HG03575 (cell line): ENCODE data around the gene ZP1.

ENCODE experiments used
- ATAC-seq: cut with Tn5 transposase; IDR thresholded peaks from one replicate; pipeline ENCODE4 v1.9.1; 2021; ENCODE audit not compliant: unreplicated experiment, insufficient number of reproducible peaks, low FRiP score; ENCODE audit errors: extremely low read depth

ZP1 gene

DNA sequence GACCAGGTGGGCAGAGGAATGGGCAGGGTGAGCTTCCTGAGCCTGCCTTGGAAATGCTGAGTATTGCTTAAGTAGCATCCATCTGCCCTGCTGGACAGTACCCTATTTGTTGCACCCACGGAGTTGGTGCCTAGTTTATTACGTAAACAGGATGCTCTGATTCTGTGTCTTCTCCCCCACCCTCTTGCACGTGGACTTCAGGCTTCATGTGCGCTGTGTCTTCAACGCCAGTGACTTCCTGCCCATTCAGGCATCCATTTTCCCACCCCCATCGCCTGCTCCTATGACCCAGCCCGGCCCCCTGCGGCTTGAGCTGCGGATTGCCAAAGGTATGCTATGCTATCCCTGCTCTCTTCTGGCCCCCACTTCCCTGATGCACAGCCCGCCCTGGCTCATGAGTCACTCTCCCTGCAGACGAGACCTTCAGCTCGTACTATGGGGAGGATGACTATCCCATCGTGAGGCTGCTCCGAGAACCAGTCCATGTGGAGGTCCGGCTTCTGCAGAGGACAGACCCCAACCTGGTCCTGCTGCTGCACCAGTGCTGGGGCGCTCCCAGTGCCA, 5.7 kb downstream of the ZP1 start:
- no peak for ATAC-seq

DNA sequence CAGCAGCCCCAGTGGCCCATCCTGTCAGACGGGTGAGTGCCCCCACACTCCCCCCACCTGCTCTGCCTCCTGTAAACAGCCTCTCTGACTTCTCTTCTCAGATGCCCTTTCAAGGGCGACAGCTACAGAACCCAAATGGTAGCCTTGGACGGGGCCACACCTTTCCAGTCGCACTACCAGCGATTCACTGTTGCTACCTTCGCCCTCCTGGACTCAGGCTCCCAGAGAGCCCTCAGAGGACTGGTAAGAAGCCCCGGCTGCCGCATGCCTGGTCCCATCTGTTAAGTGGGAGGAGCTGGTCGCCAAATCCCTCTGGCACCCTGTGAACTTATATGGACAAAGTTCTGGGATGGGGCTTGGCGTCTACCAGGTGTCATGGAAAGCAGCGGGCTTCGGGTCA, 6.2 kb downstream of the ZP1 start:
- no peak for ATAC-seq

DNA sequence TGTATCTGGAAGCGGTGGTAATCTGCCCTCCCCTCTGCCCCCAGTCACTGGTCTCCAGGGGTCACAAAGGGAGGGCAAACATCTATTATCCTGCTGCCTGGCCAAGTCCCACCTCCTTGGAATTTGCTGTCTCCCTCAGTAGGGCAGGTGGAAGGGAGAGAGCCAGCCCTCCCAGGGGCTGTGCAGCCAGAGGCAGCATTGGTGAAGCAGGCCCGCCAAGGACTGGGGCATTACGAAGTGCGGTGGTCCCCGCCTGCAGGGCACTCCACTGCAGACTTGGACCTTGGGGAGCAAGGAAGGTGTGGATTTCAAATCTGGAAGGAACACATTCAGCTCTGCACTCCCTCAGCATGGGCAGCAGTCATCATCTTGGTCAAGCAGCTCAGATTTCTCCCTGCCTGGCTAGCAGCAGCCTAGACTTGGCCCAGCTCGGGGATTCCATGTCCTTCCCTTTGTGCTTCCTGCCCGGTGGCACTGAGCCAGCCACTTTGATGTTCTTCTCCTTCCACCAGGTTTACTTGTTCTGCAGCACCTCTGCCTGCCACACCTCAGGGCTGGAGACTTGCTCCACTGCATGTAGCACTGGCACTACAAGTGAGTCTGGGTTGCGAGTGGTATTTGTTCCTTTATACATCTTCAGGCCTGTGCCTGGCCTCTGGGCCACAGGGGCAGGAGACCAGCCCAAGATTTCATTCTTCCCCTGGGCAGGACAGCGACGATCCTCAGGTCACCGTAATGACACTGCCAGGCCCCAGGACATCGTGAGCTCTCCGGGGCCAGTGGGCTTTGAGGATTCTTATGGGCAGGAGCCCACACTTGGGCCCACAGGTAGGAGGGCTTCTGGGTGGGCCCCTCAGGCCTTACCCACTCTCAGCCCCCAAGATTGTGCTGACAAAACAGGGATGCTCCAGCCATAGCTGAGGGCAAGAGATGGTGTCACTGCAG, 7.4 kb downstream of the ZP1 start:
- ATAC-seq, result no peak

DNA sequence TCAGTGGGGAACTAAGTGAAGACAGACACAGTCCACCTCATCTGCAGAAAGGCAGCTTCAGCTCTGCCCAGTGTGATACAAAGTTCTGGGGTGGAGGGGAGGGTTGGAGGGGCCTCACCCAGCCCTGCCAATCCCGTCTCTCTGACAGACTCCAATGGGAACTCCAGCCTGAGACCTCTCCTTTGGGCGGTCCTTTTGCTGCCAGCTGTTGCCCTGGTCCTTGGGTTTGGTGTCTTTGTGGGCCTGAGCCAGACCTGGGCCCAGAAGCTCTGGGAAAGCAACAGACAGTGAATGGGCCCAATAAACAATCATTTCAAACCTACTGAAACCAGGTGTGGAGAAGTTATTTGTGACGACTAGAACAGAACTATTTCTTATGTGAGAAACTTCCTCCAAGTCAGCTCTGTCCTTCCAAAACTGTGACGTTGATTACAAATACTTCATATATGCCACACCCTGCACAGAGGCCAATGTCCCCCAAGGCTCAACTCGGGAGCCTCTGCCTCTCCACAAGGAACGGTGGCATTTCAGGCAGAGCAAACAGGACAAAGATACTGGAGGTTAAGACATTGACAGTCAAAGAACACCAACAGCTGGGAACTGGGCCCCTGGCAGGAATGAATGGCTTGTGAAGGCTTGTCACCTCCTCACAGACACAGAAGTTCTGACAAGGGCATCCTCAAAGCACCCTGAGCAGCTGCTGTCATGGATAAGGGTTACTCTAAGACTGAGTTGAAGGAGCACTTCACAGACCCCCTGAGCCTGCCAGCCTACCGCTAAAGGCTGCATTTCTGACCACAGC, 8.2 kb downstream of the ZP1 start:
- ATAC-seq, result no peak

DNA sequence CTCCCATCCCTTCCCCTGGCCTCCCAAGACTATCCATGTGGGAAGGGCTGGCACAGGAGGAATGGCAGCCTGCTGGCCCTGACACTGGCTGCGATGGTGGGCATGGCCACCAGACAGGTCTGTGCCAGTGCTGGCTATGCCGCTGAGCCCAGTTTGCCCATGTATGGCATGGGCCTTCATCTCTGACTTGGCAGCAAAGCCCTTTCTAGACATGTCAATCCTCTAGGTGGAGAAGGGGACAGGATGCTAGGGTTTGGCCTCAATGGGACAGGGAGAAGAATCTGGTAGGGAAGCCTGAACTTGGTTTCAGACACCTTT, 8.8 kb downstream of the ZP1 start:
- no peak for ATAC-seq

DNA sequence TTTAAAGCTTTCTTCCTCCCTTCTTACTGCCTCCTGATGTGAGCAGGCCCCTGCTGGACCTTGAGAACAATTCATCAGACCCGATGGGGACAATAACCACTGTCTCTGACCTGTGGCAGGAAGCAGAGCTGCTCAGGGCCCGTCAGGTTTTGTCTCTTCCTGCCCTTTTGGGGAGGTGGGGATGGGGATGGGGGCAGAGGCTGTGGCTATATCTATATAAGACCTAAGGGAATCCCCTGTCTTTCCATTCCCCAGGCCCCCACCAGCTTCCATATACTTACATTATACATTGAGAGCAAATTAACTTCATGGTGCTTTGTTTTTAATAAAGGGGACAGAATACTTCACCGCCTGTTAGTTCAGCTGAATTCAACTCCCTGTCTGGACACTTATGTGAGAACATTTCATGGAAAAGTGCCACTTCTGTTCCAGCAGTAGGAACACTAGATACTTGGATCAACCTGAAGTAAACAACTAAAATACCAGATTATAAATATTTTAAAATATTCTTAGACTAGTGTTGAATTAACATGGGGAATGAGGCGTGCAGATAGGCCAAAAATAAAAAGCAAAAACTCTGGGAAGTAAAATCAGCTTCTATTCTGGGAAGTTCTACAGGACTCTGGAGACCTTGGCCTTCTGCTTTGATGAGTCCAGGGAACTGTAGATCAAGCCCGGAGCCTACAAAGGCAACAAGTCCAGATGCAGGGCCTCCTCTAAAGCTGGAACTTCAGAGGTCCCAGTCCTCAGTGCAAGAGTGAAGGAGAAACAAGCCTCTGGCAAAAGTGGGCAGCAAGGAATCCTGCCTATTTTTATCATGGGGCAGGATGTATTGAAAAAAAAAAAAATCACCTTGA, 11.1 kb downstream of the ZP1 start:
- ATAC-seq, result no peak

DNA sequence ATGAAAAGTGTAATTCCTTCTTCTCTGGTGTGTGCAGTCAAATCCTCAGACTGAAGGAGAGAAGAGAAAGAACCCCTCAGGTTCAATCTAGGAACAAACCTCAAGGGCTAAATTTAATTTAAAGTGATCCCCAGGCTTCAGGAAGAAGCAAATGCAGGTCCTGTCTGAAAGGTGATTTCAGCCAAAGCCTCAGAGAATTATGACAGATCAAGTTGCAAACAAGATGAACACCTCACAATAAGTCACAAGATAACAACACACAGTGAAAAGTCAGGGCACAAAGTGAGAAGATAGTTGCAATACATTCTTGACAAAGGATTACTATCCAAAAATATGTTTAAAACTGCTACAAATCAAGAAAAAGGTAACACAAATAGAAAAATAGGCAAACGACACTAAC, 11.8 kb downstream of the ZP1 start:
- no peak for ATAC-seq

DNA sequence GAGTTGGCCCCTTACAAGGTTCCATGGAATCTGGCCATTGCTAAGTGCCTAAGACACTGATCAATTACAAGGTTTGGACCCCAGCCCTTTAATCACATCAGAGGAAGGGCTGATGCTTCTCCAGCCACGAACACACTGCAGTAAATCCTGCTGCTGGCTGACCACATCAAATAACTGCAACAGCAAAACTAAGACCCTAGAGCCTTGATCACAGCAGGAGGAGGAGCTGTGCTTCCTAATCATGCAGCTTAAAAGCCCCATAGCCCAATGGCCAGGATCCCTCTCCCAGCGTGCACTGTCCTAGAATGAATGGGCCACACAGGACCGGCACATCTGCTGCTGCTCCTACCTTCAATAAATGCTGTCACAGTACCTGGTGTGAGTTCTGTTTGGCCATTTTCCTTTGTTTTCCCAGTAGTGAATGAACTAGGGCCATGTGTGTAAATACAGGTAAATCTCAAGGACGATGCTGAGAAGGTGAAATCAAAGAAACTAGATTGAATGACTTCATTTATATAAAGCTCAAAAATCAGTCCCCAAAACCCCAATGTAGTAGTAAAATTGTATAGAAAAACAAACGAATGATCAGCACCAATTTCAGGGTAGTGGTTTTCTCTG, 12.7 kb downstream of the ZP1 start:
- no peak for ATAC-seq

DNA sequence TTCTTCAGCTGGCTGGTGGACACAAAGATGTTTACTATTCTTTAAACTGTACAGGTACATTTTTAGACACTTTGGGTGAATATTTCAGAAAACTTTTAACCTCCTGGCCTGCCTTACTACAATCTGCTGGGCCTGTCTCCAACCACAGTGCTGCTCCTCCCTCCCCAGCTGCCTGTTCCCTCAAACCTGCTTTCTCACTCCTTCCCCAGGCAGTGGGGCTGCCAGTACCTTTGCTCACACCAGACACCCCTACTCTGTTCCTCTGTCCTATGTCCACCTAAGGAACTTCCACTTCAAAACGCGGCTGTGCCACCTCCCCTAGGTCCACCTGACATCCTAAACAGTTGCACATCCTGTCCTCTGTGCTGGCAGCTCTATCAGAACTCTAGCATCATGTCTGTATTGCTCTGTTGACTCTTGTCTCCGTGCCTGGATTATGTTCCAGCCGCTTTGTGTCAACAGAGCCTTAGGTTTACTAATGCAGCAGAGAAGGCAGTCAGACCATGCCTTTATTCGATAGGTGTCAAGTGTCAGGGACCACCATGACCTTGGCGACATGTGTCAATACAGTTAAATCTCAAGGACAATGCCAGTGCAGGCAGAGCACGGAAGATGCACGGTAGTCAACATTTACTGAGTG, 13.4 kb downstream of the ZP1 start:
- no peak for ATAC-seq

DNA sequence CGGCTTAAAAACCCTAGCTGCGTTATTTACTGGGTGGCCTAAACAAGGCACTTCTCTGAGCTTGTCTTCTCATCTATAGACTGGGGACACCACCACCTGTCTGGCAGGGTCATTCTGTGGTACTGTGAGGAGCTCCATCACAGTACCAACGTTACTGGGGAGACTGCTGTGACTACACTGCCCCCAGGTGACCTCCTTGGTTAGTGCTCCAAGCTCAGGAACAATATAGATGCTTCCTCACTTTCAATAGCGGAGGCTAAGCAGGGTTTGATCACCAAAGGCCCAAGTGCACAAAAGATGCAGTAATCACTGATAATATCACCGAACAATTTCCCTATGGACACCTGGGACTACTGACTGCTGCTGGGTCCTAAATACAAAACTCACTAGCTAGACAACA, 20.2 kb downstream of the ZP1 start:
- ATAC-seq, result no peak

DNA sequence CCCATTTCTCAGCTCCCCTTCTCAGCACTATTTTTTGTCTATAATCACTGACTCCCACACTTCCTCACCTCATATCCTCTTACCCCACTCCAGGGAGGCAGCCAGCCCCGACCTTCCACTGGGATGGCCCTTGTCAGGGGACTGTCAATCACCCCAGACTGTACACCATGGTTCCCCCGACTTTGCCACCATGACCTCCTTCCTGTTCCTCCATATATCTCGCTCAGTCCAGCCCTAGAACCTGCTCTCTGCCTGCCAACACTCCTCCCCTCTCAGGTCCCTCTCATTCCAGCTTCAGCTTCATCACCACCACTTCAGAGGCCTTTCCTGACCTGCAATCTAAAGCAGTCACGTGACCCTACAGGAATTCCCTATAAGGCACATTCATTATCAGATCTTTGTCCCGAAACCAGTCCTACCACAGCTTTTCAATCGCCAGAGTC, 22.5 kb downstream of the ZP1 start:
- ATAC-seq, result no peak

DNA sequence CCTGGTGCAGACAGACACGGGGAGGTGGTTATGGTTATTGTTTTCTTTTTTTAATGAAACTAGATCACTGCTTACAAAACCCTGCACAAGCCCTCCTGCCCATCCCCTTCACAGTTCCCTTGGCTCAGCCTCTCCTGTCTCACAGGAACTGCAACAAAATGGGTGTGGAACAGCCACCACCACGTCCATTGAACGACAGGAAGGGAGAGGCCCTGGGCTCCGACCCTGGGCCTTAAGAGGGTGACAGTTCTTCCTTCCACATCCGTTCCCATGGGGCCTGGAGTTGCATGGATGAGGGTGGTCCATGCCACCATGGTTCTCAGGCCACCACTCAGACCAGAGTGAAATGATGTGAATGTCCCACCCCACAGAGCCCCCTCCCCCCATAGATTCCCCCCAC, 23.4 kb downstream of the ZP1 start:
- no peak for ATAC-seq

DNA sequence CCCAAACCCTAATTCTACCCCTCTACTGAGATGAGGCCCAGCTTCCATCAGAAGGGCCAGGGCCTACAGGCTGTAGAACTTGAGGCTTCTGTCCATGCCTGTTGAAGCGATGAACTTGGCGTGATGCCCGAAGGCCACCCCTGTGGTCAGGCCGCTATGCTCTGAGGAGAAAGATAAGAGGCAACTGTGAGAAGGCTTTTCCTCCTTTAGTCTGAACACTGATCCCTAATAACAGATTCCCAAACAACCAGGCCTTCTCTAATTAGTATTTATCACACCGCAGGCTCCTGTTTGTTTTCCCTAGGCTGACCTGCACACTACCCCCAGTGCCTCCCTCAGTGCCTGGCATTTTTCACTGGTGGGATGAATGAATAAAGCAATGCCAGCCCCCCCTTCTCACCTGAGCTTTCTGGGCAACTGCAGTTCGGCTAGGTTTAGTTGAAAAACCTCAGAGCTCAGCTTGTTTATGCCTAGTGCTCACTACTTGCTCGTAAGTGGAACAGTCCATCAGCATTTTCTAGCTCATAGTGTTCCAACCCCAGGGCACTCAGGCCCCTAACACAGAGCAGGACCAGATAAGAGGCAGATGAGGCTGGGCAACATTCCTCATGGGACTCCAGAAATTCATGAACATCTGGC, 23.9 kb downstream of the ZP1 start:
- no peak for ATAC-seq

DNA sequence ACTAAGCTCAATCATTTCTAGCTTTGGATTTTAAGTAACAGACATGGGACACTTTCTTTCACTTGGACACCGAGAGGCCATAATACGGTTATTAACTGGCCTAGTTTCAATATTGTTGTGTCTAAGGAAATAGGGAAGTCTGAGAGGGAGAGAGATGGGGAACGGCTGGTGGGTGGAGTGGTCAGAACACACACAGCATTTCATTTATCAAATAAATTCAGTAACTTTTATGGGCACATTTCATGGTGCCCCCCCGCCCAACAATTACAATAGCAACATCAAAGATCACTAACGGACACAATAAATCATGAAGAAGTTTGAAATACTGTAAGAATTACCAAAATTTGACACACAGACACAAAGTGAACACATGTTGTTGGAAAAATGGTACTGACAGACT, 28.3 kb downstream of the ZP1 start:
- ATAC-seq, result no peak

DNA sequence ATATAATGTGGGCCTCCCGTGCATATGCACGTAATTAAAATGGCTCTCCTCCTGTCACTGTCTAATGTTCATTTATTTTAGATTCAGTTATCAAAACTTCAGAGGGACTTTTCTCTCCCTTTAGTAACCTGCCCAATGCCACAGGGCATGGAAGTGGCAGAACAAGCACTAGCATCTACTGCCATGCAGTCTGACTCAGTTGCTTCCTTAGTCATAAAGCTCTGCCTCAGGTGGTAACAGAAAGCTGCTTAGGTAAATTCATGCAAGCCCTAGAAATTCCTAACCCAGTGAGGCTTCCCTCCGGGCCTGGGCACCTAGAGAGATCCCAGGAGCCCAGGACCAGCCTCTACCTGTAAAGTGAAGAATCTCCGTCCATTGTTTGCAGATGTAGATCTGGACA, 30.2 kb downstream of the ZP1 start:
- ATAC-seq, result no peak

DNA sequence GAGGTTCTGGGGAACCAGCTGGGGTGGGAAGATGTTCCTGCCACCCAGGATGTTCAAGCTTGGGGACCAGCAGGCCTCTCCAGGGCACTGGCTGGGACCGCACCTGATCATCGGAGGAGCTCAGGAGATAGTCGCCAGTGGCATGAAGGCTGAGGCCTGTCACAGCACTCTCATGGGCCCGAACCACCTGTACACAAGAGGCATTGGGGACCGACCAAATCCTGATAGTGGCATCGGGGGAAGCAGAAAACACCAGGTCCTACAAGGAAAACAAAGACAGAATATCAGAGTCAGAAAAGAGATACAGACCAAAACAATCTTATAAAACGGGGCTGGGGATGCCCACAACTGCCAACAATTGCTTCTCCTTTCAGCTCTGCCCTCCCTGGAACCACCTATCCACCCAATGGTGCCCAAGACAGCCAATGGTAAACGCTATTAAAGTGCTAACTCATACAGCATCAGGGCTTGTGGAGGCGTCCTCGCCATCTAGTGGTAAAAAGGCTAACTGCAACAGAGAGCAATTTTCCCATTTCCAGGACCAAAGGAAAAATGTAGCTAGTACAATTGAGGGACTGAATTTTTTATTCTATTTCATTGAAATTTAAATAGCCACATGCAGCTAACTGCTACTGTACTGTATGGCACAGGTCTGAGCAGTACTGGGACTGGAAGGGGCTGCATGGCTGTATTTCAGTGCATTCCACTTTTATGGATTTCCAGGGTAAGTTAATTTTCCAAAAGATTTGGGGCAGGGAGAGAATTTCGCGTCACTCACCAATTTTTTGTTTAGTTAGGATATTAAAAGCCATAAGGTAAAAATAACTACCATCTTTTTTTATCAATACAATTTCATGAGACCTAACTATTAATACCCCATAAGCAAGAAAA, 31.9 kb downstream of the ZP1 start:
- no peak for ATAC-seq

DNA sequence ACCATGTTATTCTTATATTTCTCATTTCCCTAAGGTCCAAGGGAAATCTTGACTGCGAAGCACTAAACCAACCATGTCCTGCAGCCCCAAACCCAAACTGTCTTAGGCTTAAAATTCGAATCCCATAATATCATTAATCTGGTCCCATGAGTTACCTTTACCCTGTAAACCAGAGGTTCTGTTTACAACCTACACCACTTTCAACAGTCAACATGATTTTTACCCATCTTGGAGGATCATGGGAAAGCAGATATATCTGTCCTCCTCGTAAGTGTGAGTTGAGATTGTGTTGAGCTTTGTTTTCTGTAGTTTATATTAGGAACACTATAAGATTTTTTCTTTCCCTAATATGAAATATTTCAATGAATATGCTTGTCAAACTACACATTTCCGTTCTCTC, 32.6 kb downstream of the ZP1 start:
- ATAC-seq, result no peak
